ENCODE data around the gene BAZ2B. TPM values are rescaled to one million over a fixed set of nuclear protein-coding genes. Genes with fewer than 3 reads are reported as not detected.
"Not testable (repeated sequence)": the region's sequence is repeated elsewhere in the genome, so short reads cannot be mapped to it uniquely, and the experiment has no call there.

The BAZ2B gene
- total RNA-seq, 1 donor, result 63.5 TPM

- H3K4me3 ChIP-seq (ENCODE audit: low read depth, low read length), result no peak overlapping the region
- DNase-seq (ENCODE audit: low read depth), result no peak
- TF ChIP-seq CTCF (IDR thresholded peaks at IDR 0.05; ENCODE audit: insufficient read depth, low read depth, low read length), result no peak
Observed at GRCh38 chr2:159379181-159379580, 237.2 kb downstream of the BAZ2B start.

DNA sequence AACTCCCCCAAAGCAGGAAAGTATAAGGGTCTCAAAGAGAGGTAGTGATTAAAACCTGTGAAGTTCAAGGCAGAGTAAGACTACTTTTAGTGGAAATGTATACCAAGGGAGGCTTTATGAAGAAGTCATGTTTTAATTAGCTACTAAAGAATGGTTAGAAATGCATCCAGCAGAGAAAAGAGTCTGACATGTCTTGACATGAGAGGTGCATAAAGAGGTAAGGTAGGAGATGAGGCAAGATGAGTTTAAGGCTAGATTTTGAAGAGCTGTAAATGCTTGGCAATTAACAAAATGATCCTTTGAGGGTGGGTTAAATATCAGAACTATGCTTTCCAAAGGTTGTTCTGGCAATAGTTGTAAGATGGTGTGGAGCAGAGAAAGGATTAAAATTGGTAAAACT, 241.1 kb downstream of the BAZ2B start:
- no peak for TF ChIP-seq CTCF (IDR thresholded peaks at IDR 0.05; ENCODE audit: insufficient read depth, low read depth, low read length)
- H3K4me3 ChIP-seq (ENCODE audit: low read depth, low read length), result no peak overlapping the region
- DNase-seq (ENCODE audit: low read depth), result no peak

- no peak for TF ChIP-seq CTCF (IDR thresholded peaks at IDR 0.05; ENCODE audit: insufficient read depth, low read depth, low read length)
- H3K4me3 ChIP-seq (ENCODE audit: low read depth, low read length), result no peak overlapping the region
Observed at GRCh38 chr2:159371506-159371905, 244.8 kb downstream of the BAZ2B start.

DNA sequence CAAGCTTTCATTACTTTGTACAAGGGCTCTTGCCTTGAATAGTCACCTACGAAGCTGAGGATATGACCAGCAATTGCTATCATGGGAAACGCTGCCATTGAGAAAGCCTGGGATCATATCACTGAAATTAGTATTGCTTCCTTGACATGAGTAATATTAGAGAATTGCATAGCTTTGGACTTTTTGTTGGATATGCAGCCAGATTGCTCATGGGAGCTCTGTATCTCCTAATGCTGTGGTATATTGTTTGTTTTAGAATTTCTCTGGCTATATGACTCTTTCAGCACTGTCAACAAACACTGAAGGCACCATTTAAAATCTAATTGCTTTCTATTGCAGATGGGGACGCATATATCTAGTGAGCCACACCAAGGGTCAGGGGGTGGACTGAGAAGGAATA, 249.8 kb downstream of the BAZ2B start:
- TF ChIP-seq CTCF (IDR thresholded peaks at IDR 0.05; ENCODE audit: insufficient read depth, low read depth, low read length), result no peak
- H3K4me3 ChIP-seq (ENCODE audit: low read depth, low read length), result no peak overlapping the region
- no peak for DNase-seq (ENCODE audit: low read depth)

More at GRCh38 chr2:159371506-159371905, 244.8 kb downstream of the BAZ2B start:
- DNase-seq (ENCODE audit: low read depth), result no peak

DNA sequence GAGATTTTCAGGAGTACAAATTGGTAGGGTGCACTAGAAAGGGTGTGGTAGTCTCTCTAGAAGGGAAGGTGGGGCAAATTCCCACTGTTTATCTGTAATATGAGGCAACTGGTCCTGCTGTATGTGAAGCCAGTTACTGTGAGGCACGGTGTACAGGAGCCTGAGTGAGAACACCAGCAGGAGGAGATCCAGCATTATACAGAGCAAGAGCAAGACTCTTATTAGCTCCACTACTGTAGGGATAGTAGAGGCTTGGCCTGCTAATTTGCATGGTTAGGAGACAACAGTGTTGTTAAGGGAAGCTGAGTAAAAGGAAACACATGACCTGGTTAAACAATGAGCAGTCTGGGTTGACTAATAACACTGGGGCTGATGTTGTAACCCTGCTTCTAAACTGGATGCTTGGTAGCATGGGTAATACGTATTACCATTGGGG, 253.5 kb downstream of the BAZ2B start:
- DNase-seq (ENCODE audit: low read depth), result peak; percentile 6
- no peak for TF ChIP-seq CTCF (IDR thresholded peaks at IDR 0.05; ENCODE audit: insufficient read depth, low read depth, low read length)
- no peak overlapping the region for H3K4me3 ChIP-seq (ENCODE audit: low read depth, low read length)

GRCh38 chr2:159362094-159362493, 254.3 kb downstream of the BAZ2B start:
- TF ChIP-seq CTCF (IDR thresholded peaks at IDR 0.05; ENCODE audit: insufficient read depth, low read depth, low read length), result no peak
- no peak overlapping the region for H3K4me3 ChIP-seq (ENCODE audit: low read depth, low read length)
- no peak for DNase-seq (ENCODE audit: low read depth)

DNA sequence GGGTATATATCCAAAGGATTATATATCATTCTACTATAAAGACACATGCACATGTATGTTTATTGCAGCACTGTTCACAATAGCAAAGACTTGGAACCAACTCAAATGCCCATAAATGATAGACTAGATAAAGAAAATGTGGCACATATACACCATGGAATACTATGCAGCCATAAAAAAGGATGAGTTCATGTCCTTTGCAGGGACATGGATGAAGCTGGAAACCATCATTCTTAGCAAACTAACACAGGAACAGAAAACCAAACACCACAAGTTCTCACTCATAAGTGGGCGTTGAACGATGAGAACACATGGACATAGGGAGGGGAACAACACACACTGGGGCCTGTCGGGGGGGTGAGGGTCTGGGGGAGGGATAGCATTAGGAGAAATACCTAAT, 254.7 kb downstream of the BAZ2B start:
- H3K4me3 ChIP-seq (ENCODE audit: low read depth, low read length); DNase-seq (ENCODE audit: low read depth): not testable (repeated sequence)
